ENCODE results near the gene KHSRP. TPM values are rescaled to one million over a fixed set of nuclear protein-coding genes. Genes with fewer than 3 reads are reported as not detected.
A peak's percentile ranks its signal among the peaks of the same experiment; 100 is the strongest.

KHSRP gene
- total RNA-seq, 4 donors from 2014 or later, result 100 to 206 (median 112) TPM

GRCh38 chr19:6470173-6470572, 45.6 kb upstream of the KHSRP start:
- no peak for DNase-seq
- TF ChIP-seq CTCF (IDR thresholded peaks at IDR 0.05), result no peak
- TF ChIP-seq POLR2AphosphoS5 (IDR thresholded peaks at IDR 0.05), result no peak
- TF ChIP-seq EP300 (IDR thresholded peaks at IDR 0.05; ENCODE audit: low read depth), result no peak
- TF ChIP-seq POLR2A (IDR thresholded peaks at IDR 0.05), result no peak
- Histone ChIP-seq H3K36me3 (peaks cover 0 to 5% (median 0%) of the 10 kb centered on the region in 4 donors), H3K27ac (no peak overlapping the region), H3K4me1 (no peaks in the 10 kb centered on the region), H3K27me3 (no peaks in the 10 kb centered on the region), H3K9me3 (no peaks in the 10 kb centered on the region), H3K4me3 (no peak overlapping the region)
- 80 to 100% methylated on average over 2 to 8 of the region's 8 CpGs for WGBS, 2 donors (ENCODE audit: low coverage in 1 of 2)
- in situ Hi-C loops (cut with MboI; ENCODE audit: low pct_ligation_motif_present in 1 of 4, low pct_unique_long_range_greater_than_20kb in 1 of 4, low sequenced_read_pairs in 3 of 4) (no loop called here), intact Hi-C loops (cut with DNase I; ENCODE audit: low total_unique reads) (no loop called here)

GRCh38 chr19:6467384-6467783, 42.8 kb upstream of the KHSRP start:
- H3K4me3 ChIP-seq, result no peak overlapping the region
- WGBS, 2 donors (ENCODE audit: low coverage in 1 of 2), result 60 to 79% methylated on average over 1 to 8 of the region's 8 CpGs
- DNase-seq, result no peak
- in situ Hi-C loops (cut with MboI; ENCODE audit: low pct_ligation_motif_present in 1 of 4, low pct_unique_long_range_greater_than_20kb in 1 of 4, low sequenced_read_pairs in 3 of 4), result no loop called here
- peaks cover 0 to 14% (median 10%) of the 10 kb centered on the region in 4 donors for H3K4me1 ChIP-seq
- TF ChIP-seq POLR2AphosphoS5 (IDR thresholded peaks at IDR 0.05), result no peak
- no peak for TF ChIP-seq POLR2A (IDR thresholded peaks at IDR 0.05)
- TF ChIP-seq CTCF (IDR thresholded peaks at IDR 0.05), result no peak
- TF ChIP-seq EP300 (IDR thresholded peaks at IDR 0.05; ENCODE audit: low read depth), result no peak
- H3K27me3 ChIP-seq, result peaks cover 15% of the 10 kb centered on the region
- no peaks in the 10 kb centered on the region for H3K9me3 ChIP-seq
- intact Hi-C loops (cut with DNase I; ENCODE audit: low total_unique reads), result no loop called here
- H3K27ac ChIP-seq, result no peak overlapping the region
- H3K36me3 ChIP-seq, result peaks cover 0 to 5% (median 0%) of the 10 kb centered on the region in 4 donors

GRCh38 chr19:6466526-6467248, 42.1 kb upstream of the KHSRP start:
- WGBS, 2 donors (ENCODE audit: low coverage in 1 of 2), result 50 to 90% methylated on average over 2 to 21 of the region's 21 CpGs
- in situ Hi-C loops (cut with MboI; ENCODE audit: low pct_ligation_motif_present in 1 of 4, low pct_unique_long_range_greater_than_20kb in 1 of 4, low sequenced_read_pairs in 3 of 4), result no loop called here

GRCh38 chr19:6465663-6466062, 41.1 kb upstream of the KHSRP start:
- H3K27me3 ChIP-seq, result peaks cover 15% of the 10 kb centered on the region
- in situ Hi-C loops (cut with MboI; ENCODE audit: low pct_ligation_motif_present in 1 of 4, low pct_unique_long_range_greater_than_20kb in 1 of 4, low sequenced_read_pairs in 3 of 4), result no loop called here
- no peak overlapping the region for H3K27ac ChIP-seq
- peaks cover 0 to 19% (median 13%) of the 10 kb centered on the region in 4 donors for H3K4me1 ChIP-seq
- 88% methylated on average over 8 of the region's 8 CpGs; no CpG with 5 or more reads in 1 of the 2 donors for WGBS, 2 donors (ENCODE audit: low coverage in 1 of 2)
- DNase-seq, result no peak
- H3K9me3 ChIP-seq, result no peaks in the 10 kb centered on the region
- intact Hi-C loops (cut with DNase I; ENCODE audit: low total_unique reads), result no loop called here
- peaks cover 0 to 5% (median 0%) of the 10 kb centered on the region in 4 donors for H3K36me3 ChIP-seq
- H3K4me3 ChIP-seq, result peak overlapping the region in 1 of 4 donors; percentile 56
- no peak for TF ChIP-seq POLR2A (IDR thresholded peaks at IDR 0.05)

More at GRCh38 chr19:6466526-6467248, 42.1 kb upstream of the KHSRP start:
- no peak for DNase-seq
- intact Hi-C loops (cut with DNase I; ENCODE audit: low total_unique reads), result no loop called here
- Histone ChIP-seq H3K36me3 (peaks cover 0 to 5% (median 0%) of the 10 kb centered on the region in 4 donors), H3K27me3 (peaks cover 15% of the 10 kb centered on the region), H3K4me3 (no peak overlapping the region), H3K9me3 (no peaks in the 10 kb centered on the region), H3K27ac (no peak overlapping the region), H3K4me1 (peaks cover 0 to 17% (median 11%) of the 10 kb centered on the region in 4 donors)
- TF ChIP-seq POLR2AphosphoS5 (IDR thresholded peaks at IDR 0.05), result no peak

GRCh38 chr19:6465006-6465405, 40.4 kb upstream of the KHSRP start:
- Histone ChIP-seq H3K27me3 (peaks cover 15% of the 10 kb centered on the region), H3K9me3 (no peaks in the 10 kb centered on the region), H3K27ac (peak overlapping the region; percentile 83 to 89 (median 86)), H3K4me1 (peaks cover 0 to 21% (median 14%) of the 10 kb centered on the region in 4 donors), H3K36me3 (peaks cover 0 to 5% (median 0%) of the 10 kb centered on the region in 4 donors), H3K4me3 (peak overlapping the region; percentile 25 to 57 (median 52))
- intact Hi-C loops (cut with DNase I; ENCODE audit: low total_unique reads) (no loop called here), in situ Hi-C loops (cut with MboI; ENCODE audit: low pct_ligation_motif_present in 1 of 4, low pct_unique_long_range_greater_than_20kb in 1 of 4, low sequenced_read_pairs in 3 of 4) (no loop called here)
- TF ChIP-seq EP300 (IDR thresholded peaks at IDR 0.05; ENCODE audit: low read depth) (no peak), CTCF (IDR thresholded peaks at IDR 0.05) (no peak), POLR2A (IDR thresholded peaks at IDR 0.05) (no peak), POLR2AphosphoS5 (IDR thresholded peaks at IDR 0.05) (no peak)
- 20 to 32% methylated on average over 1 to 9 of the region's 9 CpGs for WGBS, 2 donors (ENCODE audit: low coverage in 1 of 2)
- DNase-seq, result peak; percentile 35
